GM19324 (cell line): ENCODE measurements around the gene FAM228A.
A peak's percentile ranks its signal among the peaks of the same experiment; 100 is the strongest.
"Not testable (repeated sequence)": the region's sequence is repeated elsewhere in the genome, so short reads cannot be mapped to it uniquely, and the experiment has no call there.

Experiments
- ATAC-seq: cut with Tn5 transposase; IDR thresholded peaks from one replicate; pipeline ENCODE4 v1.9.1; 2021; ENCODE audit warnings: mild to moderate bottlenecking, moderate library complexity; ENCODE audit not compliant: unreplicated experiment, low FRiP score

The FAM228A gene

DNA sequence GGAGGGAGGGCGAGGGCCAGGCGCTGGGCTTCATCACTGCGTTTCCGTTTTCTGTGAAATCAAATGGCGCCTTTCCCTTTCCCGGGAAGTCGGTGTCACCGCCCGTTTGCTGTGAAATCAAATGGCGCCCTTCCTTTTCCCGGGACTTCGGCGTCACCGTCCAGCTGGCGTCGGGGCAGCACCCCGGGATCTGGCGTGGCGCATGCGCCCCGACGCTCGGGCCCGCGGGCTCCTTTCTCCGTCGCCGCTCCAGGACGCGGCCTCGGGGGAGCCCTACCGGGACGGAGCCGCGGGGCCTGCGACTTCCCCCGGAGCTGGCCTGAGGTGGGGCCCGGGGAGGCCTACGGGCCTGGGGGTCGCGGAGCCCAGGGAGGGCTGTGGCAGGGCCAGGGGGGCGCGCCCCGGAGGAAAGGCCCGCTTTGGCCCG is at the start of gene FAM228A:
TSS of gene FAM228A (plus strand) at position 203 of the 427 bp plus-strand sequence. CDS start 428 bp downstream, outside the sequence.
- ATAC-seq = no peak

GRCh38 chr2:24125956-24126355 is 48.9 kb upstream of the FAM228A start:
- no peak for ATAC-seq

DNA sequence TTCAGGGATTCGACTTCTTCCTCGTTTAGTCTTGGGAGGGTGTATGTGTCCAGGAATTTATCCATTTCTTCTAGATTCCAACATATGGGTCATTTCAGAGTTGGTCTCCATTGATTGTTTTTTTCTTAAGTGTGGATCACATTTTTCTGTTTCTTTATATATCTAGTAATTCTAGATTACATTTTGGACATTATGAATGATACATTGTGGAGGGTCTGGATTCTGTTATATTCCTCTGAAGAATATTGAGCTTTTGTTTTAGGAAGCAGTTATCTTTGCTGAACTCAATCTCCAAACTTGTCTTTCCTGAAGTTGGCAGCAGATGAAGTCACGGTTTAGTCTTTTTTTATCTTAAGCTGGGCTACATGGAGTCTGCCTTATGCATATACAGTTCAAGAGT is 42.3 kb upstream of the FAM228A start:
- no peak for ATAC-seq

DNA sequence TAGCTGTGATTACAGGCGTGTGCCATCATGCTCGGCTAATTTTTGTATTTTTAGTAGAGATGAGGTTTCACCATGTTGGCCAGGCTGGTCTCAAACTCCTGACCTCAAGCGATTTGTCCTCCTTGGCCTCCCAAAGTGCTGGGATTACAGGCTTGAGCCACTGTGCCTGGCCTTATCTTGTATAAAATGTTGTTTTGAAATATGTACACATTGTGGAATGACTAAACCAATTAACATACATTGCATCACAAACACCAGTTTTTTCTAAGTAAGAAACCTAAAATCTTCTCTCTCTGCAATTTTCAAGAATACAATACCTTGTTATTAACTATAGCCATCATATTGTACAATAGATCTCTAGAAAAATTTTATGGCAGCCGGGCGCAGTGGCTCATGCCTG is 34.5 kb upstream of the FAM228A start:
- not testable (repeated sequence) for ATAC-seq

- no peak for ATAC-seq
Measured at GRCh38 chr2:24147364-24147763, 27.5 kb upstream of the FAM228A start.

GRCh38 chr2:24152413-24153197 is 22.2 kb upstream of the FAM228A start:
- ATAC-seq = no peak

DNA sequence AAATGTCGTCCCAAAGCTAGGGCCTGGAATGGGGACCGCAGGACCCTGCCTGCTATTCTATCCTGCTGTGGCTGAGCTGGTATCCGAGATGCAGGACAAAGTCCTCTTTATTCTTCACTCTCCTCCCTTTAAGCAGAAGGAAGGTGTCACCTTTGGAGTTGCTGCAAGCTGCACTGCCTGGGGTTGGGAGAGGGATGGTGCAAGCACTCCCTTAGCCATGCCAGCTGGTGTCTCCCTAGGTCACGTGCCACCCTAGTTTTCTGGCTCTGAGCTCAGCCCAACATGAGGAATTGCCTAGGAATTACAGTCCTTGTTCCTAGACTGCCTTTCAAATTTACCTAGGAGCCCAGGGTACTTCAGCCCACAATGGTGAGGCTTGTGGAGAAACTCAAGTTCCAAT is 21.4 kb upstream of the FAM228A start:
- ATAC-seq = no peak

DNA sequence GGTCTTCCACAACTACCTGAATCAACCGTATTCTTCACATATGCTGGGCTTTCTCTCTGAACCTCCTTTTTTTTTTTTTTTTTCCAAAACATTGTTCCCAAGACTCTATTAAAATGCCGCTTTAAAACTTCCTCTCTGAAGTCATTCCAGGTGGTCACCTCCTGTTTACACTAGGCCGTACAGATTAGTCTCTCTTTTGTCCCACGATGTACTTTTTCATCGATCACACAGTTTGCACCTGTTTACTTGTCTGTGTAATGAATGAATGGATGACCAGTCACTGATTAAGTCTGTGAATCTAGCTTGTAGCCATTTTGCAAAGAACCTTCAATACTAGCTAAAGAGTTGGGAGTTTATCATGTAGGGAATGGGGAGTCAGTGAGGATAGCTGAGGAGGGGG is 16.7 kb upstream of the FAM228A start:
- ATAC-seq = no peak

- ATAC-seq = no peak
Measured at GRCh38 chr2:24159708-24160107, 15.1 kb upstream of the FAM228A start.

- ATAC-seq = no peak
Measured at GRCh38 chr2:24160761-24161160, 14.1 kb upstream of the FAM228A start.

DNA sequence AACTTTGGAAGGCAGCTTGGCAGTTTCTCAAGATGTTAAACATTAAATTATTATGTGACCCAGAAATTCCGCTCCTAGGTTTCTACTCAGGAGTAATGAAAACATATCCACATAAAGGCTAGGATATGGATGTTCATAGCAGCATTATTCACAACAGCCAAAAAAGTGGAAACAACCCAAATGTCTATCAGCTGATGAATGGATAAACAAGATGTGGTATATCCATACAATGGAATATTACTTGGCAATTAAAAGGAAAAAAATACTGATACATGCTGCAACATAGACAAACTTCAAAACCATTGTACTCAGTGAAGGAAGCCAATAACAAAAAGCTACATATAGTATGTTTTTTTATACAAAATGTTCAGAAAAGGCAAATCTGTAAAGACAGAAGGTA is 12.4 kb upstream of the FAM228A start:
- no peak for ATAC-seq

- no peak for ATAC-seq
Measured at GRCh38 chr2:24163186-24163585, 11.7 kb upstream of the FAM228A start.

DNA sequence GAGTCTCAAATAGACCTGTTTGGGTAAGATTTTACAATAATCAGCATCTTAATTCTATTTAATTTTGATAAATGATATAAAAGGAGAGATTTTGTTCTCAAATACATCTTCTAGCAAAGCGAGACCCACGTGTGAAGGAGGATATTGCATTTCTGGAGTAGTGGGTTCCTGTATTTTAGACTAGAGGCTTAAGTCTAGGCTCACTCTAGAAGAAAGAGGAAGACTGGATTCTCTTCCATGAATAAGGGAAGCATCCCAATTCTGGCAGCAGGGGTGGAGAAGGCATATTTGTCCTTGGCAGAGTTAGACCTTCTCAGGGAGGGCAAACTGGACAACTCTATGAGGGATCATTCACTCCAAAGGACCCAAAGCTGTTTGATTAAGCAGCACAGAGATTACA is 11.3 kb upstream of the FAM228A start:
- ATAC-seq = no peak

DNA sequence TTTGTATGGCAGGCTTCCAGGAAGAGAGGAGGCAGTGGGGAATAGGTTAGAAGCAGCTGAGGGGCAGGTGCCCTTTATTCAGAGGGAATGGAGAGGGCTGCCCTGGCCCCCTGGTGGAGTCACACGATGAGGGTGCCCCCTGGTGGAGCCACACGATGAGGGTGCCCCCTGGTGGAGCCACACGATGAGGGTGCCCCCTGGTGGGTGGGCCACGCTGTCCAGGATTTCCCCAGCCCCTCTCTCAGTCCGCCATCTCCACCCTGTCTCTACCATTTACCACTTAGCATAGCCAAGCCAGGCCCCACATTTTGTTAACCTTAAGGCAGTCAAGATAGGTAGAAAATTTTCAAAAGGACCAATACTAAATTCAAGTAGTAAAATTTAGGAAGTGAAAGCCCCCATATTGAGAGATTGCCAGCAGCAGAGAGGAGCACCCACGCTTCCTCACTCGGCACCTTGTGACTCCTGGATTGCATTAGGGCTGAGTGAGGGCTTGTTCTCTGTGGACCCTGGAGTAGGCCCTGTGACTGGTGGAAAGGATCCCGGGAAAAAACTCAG is 10.4 kb upstream of the FAM228A start:
- peak; percentile 74 for ATAC-seq

- ATAC-seq = no peak
Measured at GRCh38 chr2:24169023-24169422, 5.8 kb upstream of the FAM228A start.

DNA sequence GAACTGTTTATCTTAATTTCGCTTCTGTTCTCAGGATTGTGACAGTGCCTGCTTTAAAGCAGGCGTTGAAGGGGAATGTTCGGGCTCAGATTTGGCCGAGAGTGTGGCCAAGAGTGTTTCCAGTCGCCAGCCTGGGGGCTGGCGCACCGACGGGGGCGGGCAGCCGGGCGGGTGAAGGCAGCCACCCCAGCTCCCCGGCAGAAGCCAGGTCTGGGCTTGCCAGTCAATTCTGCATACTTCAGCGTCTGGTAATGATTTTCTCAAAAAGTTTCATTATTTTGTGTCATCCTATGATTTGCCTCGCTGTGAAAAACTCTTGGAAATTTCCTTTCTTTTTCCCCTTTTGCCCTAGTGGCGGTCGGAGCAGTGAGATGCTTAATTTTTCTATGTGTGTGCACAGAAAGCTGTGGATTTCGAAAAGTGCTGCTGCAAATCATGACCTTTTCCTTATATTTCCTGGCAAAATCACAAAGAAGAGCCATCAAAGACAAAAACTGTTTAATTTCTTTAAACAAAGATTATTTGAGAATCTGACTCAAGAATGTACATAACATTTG is 856 bp downstream of the FAM228A start:
- no peak for ATAC-seq

DNA sequence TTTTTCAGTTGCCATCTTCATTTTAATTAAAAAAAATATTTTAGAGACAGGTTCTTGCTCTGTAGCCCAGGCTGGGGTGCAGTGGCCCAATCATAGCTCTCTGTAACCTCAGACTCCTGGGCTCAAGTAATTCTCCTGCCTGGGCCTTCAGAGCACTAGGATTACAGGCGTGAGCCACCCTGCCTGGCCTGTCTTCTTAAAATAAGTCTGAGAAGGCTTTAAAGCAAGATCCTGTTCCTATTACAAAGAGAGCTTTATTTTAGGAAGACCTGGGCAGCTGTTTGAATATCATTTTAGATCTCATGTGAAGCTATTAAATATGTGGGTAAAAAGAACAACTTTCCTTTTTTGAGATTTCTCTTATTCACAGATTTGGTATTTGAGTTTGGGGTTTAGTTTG is 1.5 kb downstream of the FAM228A start:
- ATAC-seq = no peak

GRCh38 chr2:24179683-24180082 is 4.8 kb downstream of the FAM228A start:
- no peak for ATAC-seq

- ATAC-seq = no peak
Measured at GRCh38 chr2:24181849-24182248, 7.0 kb downstream of the FAM228A start.

GRCh38 chr2:24182507-24182906 is 7.7 kb downstream of the FAM228A start:
- no peak for ATAC-seq

- no peak for ATAC-seq
Measured at GRCh38 chr2:24183366-24184069, 8.7 kb downstream of the FAM228A start.
